GM18526 (cell line): ENCODE measurements around the gene PPP4R3B.

Experiments
- POLR2A ChIP-seq: IDR thresholded peaks from 3 replicates; pipeline ENCODE4 v1.6.1; 2011; ENCODE audit not compliant: insufficient read length; ENCODE audit errors: extremely low read depth

PPP4R3B gene

GRCh38 chr2:55607717-55608116 is 9.7 kb downstream of the PPP4R3B start:
- no peak for TF ChIP-seq POLR2A

- TF ChIP-seq POLR2A, result no peak
Measured at GRCh38 chr2:55604027-55604565, 13.3 kb downstream of the PPP4R3B start.

- no peak for TF ChIP-seq POLR2A
Measured at GRCh38 chr2:55601849-55602248, 15.6 kb downstream of the PPP4R3B start.

GRCh38 chr2:55598056-55598795 is 19.2 kb downstream of the PPP4R3B start:
- no peak for TF ChIP-seq POLR2A

- TF ChIP-seq POLR2A, result no peak
Measured at GRCh38 chr2:55595536-55595935, 21.9 kb downstream of the PPP4R3B start.

- no peak for TF ChIP-seq POLR2A
Measured at GRCh38 chr2:55592130-55592529, 25.3 kb downstream of the PPP4R3B start.

- no peak for TF ChIP-seq POLR2A
Measured at GRCh38 chr2:55590810-55591440, 26.5 kb downstream of the PPP4R3B start.

GRCh38 chr2:55585451-55586080 is 31.9 kb downstream of the PPP4R3B start:
- TF ChIP-seq POLR2A, result no peak

GRCh38 chr2:55581874-55582547 is 35.4 kb downstream of the PPP4R3B start:
- no peak for TF ChIP-seq POLR2A

GRCh38 chr2:55581435-55581834 is 36.0 kb downstream of the PPP4R3B start:
- no peak for TF ChIP-seq POLR2A

- no peak for TF ChIP-seq POLR2A
Measured at GRCh38 chr2:55567298-55567697, 50.1 kb downstream of the PPP4R3B start.

- no peak for TF ChIP-seq POLR2A
Measured at GRCh38 chr2:55565613-55566012, 51.8 kb downstream of the PPP4R3B start.

- TF ChIP-seq POLR2A, result no peak
Measured at GRCh38 chr2:55560855-55561254, 56.6 kb downstream of the PPP4R3B start.

- no peak for TF ChIP-seq POLR2A
Measured at GRCh38 chr2:55556809-55557208, 60.6 kb downstream of the PPP4R3B start.

GRCh38 chr2:55555977-55556376 is 61.4 kb downstream of the PPP4R3B start:
- no peak for TF ChIP-seq POLR2A
